Renal cortical epithelial cell (primary cell): ENCODE data around the gene VPS13C. TPM values are rescaled to one million over a fixed set of nuclear protein-coding genes. Genes with fewer than 3 reads are reported as not detected.
A peak's percentile ranks its signal among the peaks of the same experiment; 100 is the strongest.
"Not testable (repeated sequence)": the region's sequence is repeated elsewhere in the genome, so short reads cannot be mapped to it uniquely, and the experiment has no call there.

Experiments
- DNase-seq: peaks from one replicate; pipeline ENCODE4 v3.0.0-alpha.2; 2011; ENCODE audit warnings: low read depth
- total RNA-seq: library from RNA; depleted of rRNA; stranded (reverse); fragments of >200 nt; gene quantifications from 2 replicates; pipeline ENCODE4 v1.2.3, GENCODE V29; 2014

The VPS13C gene
- total RNA-seq, 1 donor from 2014 or later = 117 TPM

GRCh38 chr15:62035256-62035924 lies 24.9 kb downstream of the VPS13C start:
- DNase-seq = peak; percentile 70

GRCh38 chr15:62027916-62028315 lies 32.3 kb downstream of the VPS13C start:
- no peak for DNase-seq

- no peak for DNase-seq
Observed at GRCh38 chr15:62027263-62027565, 33.0 kb downstream of the VPS13C start.

- DNase-seq = no peak
Observed at GRCh38 chr15:62026487-62027262, 33.6 kb downstream of the VPS13C start.

- DNase-seq = no peak
Observed at GRCh38 chr15:62021991-62022600, 38.2 kb downstream of the VPS13C start.

GRCh38 chr15:62020576-62021160 lies 39.6 kb downstream of the VPS13C start:
- peak; percentile 21 for DNase-seq

GRCh38 chr15:62005354-62005753 lies 54.9 kb downstream of the VPS13C start:
- DNase-seq = not testable (repeated sequence)

GRCh38 chr15:61997786-61998185 lies 62.5 kb downstream of the VPS13C start:
- no peak for DNase-seq

- no peak for DNase-seq
Observed at GRCh38 chr15:61996056-61996635, 64.1 kb downstream of the VPS13C start.

GRCh38 chr15:61994216-61994615 lies 66.0 kb downstream of the VPS13C start:
- DNase-seq = peak; percentile 17

GRCh38 chr15:61992518-61992917 lies 67.7 kb downstream of the VPS13C start:
- DNase-seq = no peak

- no peak for DNase-seq
Observed at GRCh38 chr15:61989667-61990066, 70.6 kb downstream of the VPS13C start.

GRCh38 chr15:61987824-61988223 lies 72.4 kb downstream of the VPS13C start:
- no peak for DNase-seq

- peak; percentile 40 for DNase-seq
Observed at GRCh38 chr15:61983081-61983480, 77.2 kb downstream of the VPS13C start.

GRCh38 chr15:61978225-61978624 lies 82.0 kb downstream of the VPS13C start:
- no peak for DNase-seq

- DNase-seq = peak; percentile 40
Observed at GRCh38 chr15:61974759-61975158, 85.5 kb downstream of the VPS13C start.

GRCh38 chr15:61974118-61974517 lies 86.1 kb downstream of the VPS13C start:
- no peak for DNase-seq

GRCh38 chr15:61951949-61952348 lies 108.3 kb downstream of the VPS13C start:
- peak; percentile 36 for DNase-seq

- no peak for DNase-seq
Observed at GRCh38 chr15:61946778-61947177, 113.5 kb downstream of the VPS13C start.

- DNase-seq = no peak
Observed at GRCh38 chr15:61943992-61944391, 116.3 kb downstream of the VPS13C start.

- no peak for DNase-seq
Observed at GRCh38 chr15:61938249-61938648, 122.0 kb downstream of the VPS13C start.

GRCh38 chr15:61936528-61937195 lies 123.6 kb downstream of the VPS13C start:
- no peak for DNase-seq
